GM10266 (cell line): Measurements from ENCODE around the gene NEAT1.

Source experiments
- DNase-seq: peaks from one replicate; pipeline ENCODE4 v3.0.0; 2012; ENCODE audit errors: extremely low spot score
- CTCF ChIP-seq: IDR thresholded peaks from 2 replicates; pipeline ENCODE4 v1.5.1; 2012; ENCODE audit warnings: mild to moderate bottlenecking, low read depth; ENCODE audit not compliant: control insufficient read depth, insufficient read depth; ENCODE audit errors: missing control alignments

The NEAT1 gene

DNA sequence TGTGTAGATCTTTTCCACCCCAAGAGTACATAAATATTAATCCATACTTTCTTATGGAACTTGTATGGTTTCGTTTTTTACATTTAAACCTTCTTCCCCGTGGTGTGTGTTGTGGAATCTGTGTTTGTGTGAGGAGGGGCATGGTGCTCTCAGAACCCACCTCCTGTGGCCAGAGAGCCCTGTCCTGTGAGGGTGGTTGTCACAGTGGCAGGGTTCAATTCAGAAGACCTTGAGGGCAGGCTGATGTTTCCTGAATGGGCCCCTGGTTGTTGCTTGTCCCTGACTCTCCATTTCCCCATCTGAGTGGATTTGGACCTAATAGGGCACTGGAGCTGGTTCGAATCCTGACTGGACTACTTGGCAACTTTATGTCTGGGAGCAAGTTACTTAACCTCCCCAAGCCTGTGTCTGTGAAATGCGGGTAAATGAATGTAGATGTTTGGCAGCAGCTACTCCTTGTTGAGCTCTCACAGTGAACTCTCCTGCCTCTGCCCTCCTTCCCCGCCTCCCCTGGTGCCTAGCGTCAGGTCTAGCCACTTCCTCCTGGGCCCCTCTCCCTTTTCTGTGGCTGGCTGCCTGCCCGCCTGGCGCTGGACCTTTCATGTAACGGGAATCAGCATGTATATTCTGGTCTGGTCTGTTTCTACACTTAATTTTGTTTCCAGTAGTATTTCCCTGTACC is 7.3 kb downstream of the NEAT1 start:
- no peak for TF ChIP-seq CTCF
- DNase-seq: no peak

GRCh38 chr11:65430406-65431217 is 8.0 kb downstream of the NEAT1 start:
- no peak for TF ChIP-seq CTCF
- no peak for DNase-seq

DNA sequence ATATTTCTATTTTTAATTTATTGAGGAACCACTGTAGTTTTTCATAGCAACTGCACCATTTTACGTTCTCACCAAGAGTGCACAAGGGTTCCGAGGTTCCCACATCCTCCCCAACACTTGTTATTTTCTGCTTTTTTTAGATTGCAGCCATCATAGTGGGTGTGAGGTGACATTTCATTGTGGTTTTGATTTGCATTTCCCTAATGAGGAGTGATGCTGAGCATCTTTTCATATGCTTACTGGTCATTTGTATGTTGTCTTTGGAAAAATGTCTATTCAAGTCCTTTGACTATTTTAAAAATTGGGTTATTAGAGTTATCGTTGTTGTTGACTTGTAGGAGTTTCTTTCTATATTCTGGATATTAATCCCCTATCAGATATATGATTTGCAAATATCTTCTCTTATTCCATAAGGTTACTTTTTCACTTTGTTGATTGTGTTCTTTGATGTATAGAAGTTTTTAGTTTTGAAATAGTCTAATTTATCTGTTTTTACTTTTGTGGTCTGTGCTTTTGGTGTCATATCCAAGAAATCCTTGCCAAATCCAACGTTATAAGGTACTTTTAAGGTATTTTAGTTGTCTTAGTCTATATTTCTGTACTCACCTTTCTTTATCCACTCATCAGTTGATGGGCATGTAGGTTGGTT is 9.0 kb downstream of the NEAT1 start:
- no peak for TF ChIP-seq CTCF
- DNase-seq: no peak

GRCh38 chr11:65432100-65432650 is 9.6 kb downstream of the NEAT1 start:
- no peak for TF ChIP-seq CTCF
- no peak for DNase-seq

- DNase-seq: no peak
Measured at GRCh38 chr11:65432686-65433582, 10.3 kb downstream of the NEAT1 start.

More at GRCh38 chr11:65432686-65433582, 10.3 kb downstream of the NEAT1 start:
- TF ChIP-seq CTCF: peak; percentile 28
